HG02571 (cell line): Measurements from ENCODE around the gene RHO.

Experiments used
- ATAC-seq: cut with Tn5 transposase; IDR thresholded peaks from one replicate; pipeline ENCODE4 v1.9.1; 2021; ENCODE audit warnings: mild to moderate bottlenecking, moderate library complexity; ENCODE audit not compliant: unreplicated experiment

RHO gene

DNA sequence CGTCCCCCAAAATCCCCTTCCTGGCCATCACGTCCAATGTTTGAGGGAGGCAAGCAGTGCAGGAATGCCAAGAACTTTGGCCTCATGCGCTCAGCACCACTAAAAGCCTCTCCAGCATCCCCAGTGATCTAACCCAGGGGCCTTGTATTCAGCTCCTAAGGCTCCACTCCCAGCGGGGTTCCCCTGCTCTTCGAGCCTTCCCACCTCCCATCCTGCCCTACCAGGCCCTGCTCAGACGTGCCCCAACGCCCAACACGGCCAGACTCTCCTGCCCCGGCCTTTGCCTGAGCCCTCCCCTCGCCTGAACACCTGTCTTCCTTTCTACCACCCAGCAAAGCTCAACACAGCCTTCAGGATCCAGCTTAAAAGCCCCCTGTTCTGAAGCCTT lies 47.6 kb downstream of the RHO start:
- no peak for ATAC-seq

DNA sequence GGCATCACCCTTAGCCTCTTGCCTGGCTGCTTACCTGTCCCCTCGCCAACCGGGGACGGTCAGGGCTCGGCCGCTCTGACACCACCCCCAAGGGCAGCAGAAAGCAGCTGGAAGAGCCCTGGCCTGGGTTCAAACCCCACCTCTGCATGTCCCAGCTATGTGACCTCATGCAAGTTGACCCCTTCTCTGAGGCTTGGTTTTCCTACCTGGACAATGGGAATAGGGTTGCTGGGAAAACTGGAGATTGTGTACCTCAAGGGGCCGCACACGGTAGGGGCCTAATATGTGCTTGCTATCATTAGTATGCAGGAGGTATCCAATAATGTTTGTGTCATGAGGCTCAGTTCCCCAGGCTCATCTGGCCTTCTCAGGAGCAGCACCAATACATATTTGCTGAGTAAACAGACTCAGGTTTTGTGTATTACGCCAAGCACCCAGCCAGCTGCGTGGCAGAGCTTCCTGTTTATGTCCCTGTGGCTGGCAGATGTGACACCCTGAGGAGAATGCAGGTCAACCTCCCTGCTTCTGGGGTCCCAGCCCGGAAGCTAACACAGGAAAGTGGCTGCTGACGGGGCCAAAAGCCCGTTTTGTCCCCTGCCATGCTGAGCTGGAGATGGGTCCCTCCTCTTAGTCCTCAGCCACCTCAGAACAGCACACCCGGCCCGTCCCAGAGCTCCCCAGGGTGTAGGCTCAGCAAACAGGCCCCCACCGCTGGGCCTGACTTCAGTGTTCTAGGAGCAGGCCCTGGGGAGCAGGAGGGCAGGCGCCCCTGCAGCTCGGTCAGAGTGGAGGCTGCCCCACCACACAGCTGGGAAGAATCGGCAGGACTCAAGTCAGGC lies 48.3 kb downstream of the RHO start:
- ATAC-seq = no peak

DNA sequence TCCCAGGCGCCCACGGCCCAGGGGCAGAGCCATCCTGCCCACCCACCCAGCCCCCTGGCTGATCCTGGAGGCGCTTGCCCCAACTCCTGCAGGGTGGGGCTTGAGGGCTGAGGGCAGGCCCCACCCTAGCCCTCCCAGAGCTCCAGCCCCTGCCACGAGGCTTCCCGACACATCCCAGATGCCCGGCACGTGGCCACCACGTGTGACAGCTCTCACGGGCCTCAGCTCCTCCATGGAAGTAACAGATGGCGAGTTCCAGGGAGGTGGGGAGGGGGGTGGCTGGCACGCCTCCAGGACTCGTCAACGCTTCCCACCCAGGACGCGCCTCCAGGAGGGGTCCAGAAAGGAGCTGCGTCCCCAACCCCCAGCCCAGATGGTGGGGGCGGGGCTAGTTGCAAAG lies 48.9 kb downstream of the RHO start:
- no peak for ATAC-seq

DNA sequence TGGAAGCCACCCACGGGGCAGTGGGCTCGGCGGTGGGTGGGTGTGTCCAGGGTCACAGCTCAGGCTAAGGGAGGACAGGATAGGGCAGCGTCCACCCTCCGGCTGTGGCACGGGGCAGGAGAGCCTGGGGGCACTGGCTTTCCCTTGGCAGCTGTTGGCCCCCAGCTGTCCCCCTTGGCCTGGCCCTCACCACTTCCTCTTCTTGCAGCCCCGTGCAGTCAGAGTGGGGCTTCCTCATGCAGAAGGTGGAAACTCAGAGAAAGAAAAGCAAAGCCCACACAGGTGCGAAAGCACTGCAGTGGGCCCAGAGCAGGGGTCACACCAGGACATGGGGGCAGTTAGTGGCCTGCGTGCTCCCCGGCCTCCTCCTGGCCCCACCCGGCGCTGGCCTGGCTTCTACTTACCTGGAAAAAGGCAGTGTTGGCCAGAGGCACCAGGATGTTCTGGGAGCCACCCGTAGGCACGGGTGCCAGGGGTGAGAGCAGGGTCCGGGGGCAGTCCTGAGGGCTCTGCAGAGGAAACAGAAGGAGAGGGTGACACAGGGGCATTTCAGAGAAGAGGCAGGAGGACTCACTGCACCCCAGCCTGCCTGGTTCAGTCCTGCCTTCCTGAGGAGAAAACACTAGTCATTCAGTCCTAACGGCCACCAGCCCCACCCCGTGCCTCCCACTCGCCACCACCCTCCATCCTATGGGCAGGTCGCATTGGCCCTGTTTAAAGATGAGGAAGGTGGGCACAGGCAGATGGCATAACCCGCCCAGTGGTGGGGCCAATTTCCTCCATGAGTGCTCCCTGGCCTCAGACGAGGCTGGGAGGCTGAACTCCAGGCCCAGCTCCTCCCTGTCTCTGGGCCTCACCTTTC lies 49.7 kb downstream of the RHO start:
- ATAC-seq = peak; percentile 40

DNA sequence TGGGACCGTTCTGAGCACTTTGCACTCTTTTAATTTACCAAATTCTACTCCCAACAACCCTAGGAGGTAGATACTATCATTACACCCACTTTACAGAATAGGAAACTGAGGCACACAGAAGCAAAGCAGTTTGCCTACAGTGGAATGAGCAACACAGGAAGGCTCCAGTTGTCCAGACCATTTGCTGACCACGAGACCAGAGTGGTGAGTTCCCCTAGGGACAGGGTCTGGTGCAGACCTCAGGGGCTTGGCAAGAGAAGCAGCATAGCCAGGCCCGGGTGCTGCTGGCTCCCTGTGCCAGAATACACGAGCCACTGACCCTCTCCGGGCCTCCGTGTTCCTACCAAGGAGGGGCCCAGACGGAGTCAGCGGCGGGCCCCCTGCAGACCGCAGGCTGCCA lies 51.6 kb downstream of the RHO start:
- ATAC-seq = no peak

DNA sequence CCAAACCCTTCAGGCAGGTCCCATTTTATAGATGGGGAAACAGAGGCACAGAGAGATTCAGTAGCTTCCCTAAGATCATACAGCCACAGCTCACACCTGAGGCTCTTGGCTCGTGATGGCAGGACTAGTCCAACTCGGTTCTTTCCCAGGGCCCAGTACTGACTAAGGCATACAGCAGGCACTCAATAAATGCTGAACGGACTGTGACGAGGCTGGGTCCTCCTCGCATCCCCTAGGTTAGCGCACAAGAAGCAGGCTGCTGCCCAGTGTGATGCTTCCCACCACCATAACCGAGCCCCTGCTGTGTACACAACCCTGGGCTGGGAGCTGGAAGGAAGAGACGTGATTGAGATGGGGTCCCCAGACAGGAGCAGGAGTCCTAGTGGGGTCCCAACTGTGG lies 53.2 kb downstream of the RHO start:
- no peak for ATAC-seq

DNA sequence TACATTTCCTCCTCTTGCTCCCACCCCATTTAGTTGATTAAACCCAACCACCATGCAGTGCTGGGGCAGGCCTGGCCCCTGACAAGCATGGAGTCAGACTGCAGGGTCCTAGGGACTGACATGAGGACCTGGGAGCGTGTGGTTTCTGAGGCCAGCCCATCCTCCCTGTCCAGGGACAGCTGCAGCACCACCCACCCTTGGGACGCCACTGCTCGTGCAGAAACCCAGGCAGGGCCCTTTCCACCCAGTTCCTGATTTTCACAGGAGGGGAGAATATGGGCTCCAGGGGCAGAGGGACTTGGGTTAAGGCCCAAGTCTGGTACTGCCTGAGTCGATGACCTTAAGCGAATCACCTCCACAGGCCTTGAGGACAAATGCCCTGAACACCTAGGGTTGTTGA lies 54.4 kb downstream of the RHO start:
- no peak for ATAC-seq

DNA sequence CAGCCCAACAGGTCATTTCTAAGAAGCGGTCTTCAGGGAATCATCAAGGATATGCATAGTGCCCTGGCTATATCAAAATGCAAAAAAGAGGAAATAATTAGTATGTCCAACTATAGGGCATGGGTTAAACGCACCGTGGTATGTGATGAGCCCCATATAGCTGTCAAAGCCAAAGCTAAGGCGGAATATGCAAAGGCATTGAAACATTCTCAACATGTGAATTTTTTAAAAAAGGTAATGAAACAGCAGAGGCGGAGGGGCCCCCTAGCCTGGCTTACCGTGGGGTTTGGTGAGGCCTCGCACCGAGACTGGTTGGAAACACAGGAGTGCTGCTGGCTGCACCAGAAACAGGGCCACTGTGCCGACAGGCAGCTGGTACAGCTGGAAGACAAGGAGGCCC lies 54.9 kb downstream of the RHO start:
- no peak for ATAC-seq

DNA sequence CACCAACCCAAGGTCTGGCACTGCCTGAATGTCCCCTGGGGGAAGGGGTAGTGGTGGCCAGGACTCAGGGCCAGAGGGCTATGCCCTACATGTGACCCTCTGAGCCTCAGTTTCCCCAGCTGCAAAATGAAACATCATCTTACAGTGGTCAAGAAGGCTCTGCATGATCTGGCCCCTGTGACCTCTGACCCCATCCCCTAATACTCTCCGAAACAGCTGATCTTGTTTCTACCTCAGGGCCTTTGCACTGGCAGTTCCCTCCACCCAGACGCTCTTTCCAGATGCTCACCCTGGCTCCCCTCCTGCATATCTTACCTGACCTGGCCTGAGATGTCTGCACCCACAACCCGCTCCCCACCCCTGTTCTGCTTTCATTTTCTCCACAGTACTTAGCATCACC lies 56.2 kb downstream of the RHO start:
- no peak for ATAC-seq
